Stimulated activated naive B cell treated with anti-CD40 and anti-IgM and Interleukin-4, amounts not matched to agents 10 μg/mL and 1 μg/mL and 100 μg/mL, for 72 hours (primary cell): ENCODE measurements around the gene SULT4A1.

ENCODE experiments used
- ATAC-seq, 2 donors: fragments of 150-1000 bp; cut with Tn5 transposase; replicated peaks; 2 replicates each; pipeline ENCODE4 v1.10.0; 2021; ENCODE audit warnings: moderate library complexity in 1 of 2
- DNase-seq: peaks from one replicate; pipeline ENCODE4 v3.0.0; 2021
- H3K27ac Mint-ChIP-seq: one replicate; pipeline ENCODE4 v1.8.0; 2022; ENCODE audit warnings: mild to moderate bottlenecking, mixed read lengths
- H3K27me3 Mint-ChIP-seq, 2 donors: one replicate each; pipeline ENCODE4 v1.8.0; 2022; ENCODE audit warnings: mixed read lengths in 2 of 2
- H3K36me3 Mint-ChIP-seq, 2 donors: one replicate each; pipeline ENCODE4 v1.8.0; 2022; ENCODE audit warnings: mixed read lengths in 2 of 2, mild to moderate bottlenecking in 1 of 2
- H3K4me1 Mint-ChIP-seq, 2 donors: one replicate each; pipeline ENCODE4 v1.8.0; 2022; ENCODE audit warnings: mixed read lengths in 2 of 2, mild to moderate bottlenecking in 1 of 2
- H3K4me3 Mint-ChIP-seq, 2 donors: one replicate each; pipeline ENCODE4 v1.8.0; 2022; ENCODE audit warnings: mild to moderate bottlenecking in 2 of 2, mixed read lengths in 2 of 2, moderate library complexity in 1 of 2
- H3K9me3 Mint-ChIP-seq, 2 donors: one replicate each; pipeline ENCODE4 v1.8.0; 2022; ENCODE audit warnings: mixed read lengths in 2 of 2, mild to moderate bottlenecking in 1 of 2

Gene SULT4A1

DNA sequence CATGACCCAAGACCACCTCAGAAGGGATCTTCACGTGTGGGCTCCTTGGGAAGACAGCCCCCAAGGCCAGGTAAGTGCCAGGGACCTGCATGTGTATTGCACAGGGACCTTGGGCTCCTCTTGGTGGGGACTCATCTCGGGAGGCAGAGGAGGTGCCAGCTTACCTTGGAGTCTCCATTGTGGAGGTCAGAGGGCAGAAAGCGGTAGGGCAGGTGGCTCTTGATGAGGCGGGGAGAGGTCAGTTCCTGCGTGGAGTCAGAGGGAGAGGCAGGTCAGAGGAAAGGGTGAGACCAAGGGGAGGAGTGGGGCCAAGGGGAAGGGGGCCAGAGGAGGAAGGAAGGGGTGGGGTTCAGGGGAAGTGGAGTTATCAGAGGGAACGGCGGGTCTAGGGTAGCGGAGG lies 22.5 kb downstream of the SULT4A1 start:
- no peak for DNase-seq
- H3K4me1 Mint-ChIP-seq: no peaks in the 10 kb centered on the region
- no peak for ATAC-seq
- H3K9me3 Mint-ChIP-seq: no peaks in the 10 kb centered on the region
- no peak overlapping the region for H3K27ac Mint-ChIP-seq
- no peak overlapping the region for H3K4me3 Mint-ChIP-seq
- no peaks in the 10 kb centered on the region for H3K36me3 Mint-ChIP-seq
- peaks cover 9 to 27% of the 10 kb centered on the region in 2 donors for H3K27me3 Mint-ChIP-seq

DNA sequence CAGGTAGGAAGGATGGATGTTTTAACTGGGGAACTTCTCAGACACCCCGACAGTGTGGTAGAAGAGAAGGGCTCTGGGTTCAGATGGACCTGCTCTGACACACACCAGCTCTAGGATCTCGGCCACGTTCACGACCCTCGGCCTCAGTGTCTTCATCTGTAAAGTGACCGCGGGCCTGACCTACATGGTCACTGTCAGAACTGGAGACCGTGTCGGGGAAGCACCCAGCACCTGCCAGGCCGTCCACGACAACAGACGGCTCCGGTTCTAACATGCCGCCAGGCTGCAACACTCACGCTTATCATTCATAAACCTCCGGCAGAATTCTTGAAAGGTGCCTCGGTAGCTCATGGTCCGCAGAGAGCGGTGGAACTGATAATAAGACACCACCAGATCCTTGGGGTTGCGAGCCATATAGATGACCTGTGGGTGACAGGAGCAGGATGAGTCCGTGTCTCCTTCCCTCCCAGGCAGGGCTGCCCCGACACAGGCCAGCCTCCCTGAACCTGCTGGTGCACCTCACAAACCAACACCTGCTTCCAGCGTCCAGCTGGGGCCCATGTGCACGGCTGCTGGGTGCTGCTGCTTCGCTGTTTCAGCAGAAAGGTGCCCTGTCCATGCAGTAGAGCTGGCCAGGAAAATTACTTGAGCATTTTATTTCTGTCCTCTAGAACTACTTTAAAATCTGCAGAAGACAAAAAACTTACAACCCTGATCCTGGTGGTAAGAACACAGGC lies 23.6 kb downstream of the SULT4A1 start:
- Mint-ChIP-seq H3K4me3 (no peak overlapping the region), H3K27me3 (peaks cover 9 to 28% of the 10 kb centered on the region in 2 donors), H3K4me1 (no peaks in the 10 kb centered on the region), H3K9me3 (no peaks in the 10 kb centered on the region), H3K36me3 (no peaks in the 10 kb centered on the region), H3K27ac (no peak overlapping the region)
- ATAC-seq (no peak), DNase-seq (no peak)

DNA sequence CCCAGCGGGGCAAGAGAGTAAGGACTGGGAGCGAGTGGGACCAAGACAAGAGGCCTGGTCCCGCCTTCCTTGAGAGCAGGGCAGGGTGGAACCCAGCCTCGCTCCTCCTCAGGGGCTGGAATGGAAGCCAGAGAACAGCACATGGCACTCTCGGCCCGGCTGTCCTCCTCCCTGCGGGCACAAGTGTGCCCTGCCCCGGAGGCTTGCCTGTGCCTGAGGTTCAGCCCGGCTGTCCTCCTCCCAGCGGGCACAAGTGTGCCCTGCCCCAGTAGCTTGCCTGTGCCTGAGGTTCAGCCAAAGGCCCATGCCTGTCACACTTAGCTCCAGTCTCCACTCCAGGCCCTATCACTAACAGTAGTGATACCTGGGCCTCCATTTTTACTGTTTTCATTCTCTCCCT lies 24.2 kb downstream of the SULT4A1 start:
- Mint-ChIP-seq H3K27me3 (peaks cover 11 to 28% of the 10 kb centered on the region in 2 donors), H3K27ac (no peak overlapping the region), H3K4me3 (no peak overlapping the region), H3K4me1 (no peaks in the 10 kb centered on the region), H3K9me3 (no peaks in the 10 kb centered on the region), H3K36me3 (no peaks in the 10 kb centered on the region)
- DNase-seq (no peak), ATAC-seq (no peak)

DNA sequence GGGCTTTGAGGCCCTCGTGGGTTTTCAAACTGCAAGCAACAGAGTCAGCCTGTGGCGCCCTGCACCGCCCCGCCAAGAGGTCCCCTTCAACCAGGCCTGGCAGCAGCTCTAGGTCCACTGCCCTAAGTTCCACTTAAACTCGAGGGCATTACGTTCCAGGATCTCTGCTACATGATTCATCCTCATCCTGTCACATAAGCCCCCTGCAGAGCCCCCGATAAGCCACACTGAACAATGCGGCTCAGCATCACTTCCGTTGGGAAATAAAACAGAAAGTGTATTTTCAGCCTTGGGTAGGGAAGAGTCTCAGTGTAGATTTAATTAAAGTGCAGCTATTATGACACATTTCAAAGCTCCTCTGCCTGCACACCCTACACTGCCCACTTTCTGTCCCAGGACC lies 24.6 kb downstream of the SULT4A1 start:
- Mint-ChIP-seq H3K9me3 (no peaks in the 10 kb centered on the region), H3K4me3 (no peak overlapping the region), H3K36me3 (no peaks in the 10 kb centered on the region), H3K27ac (no peak overlapping the region), H3K27me3 (peaks cover 16 to 32% of the 10 kb centered on the region in 2 donors), H3K4me1 (no peaks in the 10 kb centered on the region)
- ATAC-seq: no peak
- no peak for DNase-seq

DNA sequence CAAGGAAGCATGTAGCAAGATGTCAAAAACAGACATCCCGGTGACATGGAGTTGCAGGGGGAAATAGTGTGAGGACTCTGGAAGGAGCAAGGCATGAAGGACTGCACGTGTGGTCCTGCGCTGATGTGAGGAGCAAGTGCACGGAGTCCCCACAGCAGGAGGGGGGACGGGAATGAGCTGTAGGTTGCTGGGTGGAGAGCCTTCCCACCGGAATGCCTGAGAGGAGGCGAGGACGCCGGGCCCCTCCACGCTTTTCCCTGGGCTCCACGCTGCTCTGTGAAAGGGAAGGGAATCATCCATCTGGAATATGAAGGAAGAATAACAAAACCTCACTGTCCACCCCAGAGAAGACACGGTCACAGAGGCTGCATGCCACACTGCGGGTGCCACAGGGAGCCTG lies 26.6 kb downstream of the SULT4A1 start:
- H3K4me1 Mint-ChIP-seq: no peaks in the 10 kb centered on the region
- H3K27me3 Mint-ChIP-seq: peaks cover 18 to 36% of the 10 kb centered on the region in 2 donors
- no peaks in the 10 kb centered on the region for H3K36me3 Mint-ChIP-seq
- ATAC-seq (no peak), DNase-seq (no peak)
- H3K9me3 Mint-ChIP-seq: no peaks in the 10 kb centered on the region
- no peak overlapping the region for H3K4me3 Mint-ChIP-seq
- H3K27ac Mint-ChIP-seq: no peak overlapping the region

DNA sequence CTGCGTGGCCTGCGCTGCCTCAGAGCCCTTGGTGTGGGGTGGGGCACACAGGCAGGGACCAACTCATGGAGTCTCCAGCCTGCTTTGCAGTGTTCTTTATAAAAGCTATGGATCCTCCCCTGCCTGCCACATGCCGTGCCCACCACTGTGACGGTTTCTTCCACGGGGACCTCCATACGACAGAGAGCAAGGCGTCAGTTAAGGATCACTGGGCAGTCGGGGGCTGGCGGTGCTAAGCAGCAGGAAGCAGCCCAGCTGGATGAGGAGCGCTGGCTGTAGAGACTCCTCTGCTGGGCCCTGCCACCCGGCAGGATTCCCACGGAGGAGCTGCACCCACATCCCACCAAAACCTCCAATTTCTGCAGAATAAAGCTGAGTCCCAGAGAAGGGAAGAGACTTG lies 27.1 kb downstream of the SULT4A1 start:
- H3K27ac Mint-ChIP-seq: no peak overlapping the region
- ATAC-seq (no peak), DNase-seq (no peak)
- peaks cover 18 to 33% of the 10 kb centered on the region in 2 donors for H3K27me3 Mint-ChIP-seq
- H3K4me1 Mint-ChIP-seq: no peaks in the 10 kb centered on the region
- H3K36me3 Mint-ChIP-seq: no peaks in the 10 kb centered on the region
- H3K9me3 Mint-ChIP-seq: no peaks in the 10 kb centered on the region
- H3K4me3 Mint-ChIP-seq: no peak overlapping the region

DNA sequence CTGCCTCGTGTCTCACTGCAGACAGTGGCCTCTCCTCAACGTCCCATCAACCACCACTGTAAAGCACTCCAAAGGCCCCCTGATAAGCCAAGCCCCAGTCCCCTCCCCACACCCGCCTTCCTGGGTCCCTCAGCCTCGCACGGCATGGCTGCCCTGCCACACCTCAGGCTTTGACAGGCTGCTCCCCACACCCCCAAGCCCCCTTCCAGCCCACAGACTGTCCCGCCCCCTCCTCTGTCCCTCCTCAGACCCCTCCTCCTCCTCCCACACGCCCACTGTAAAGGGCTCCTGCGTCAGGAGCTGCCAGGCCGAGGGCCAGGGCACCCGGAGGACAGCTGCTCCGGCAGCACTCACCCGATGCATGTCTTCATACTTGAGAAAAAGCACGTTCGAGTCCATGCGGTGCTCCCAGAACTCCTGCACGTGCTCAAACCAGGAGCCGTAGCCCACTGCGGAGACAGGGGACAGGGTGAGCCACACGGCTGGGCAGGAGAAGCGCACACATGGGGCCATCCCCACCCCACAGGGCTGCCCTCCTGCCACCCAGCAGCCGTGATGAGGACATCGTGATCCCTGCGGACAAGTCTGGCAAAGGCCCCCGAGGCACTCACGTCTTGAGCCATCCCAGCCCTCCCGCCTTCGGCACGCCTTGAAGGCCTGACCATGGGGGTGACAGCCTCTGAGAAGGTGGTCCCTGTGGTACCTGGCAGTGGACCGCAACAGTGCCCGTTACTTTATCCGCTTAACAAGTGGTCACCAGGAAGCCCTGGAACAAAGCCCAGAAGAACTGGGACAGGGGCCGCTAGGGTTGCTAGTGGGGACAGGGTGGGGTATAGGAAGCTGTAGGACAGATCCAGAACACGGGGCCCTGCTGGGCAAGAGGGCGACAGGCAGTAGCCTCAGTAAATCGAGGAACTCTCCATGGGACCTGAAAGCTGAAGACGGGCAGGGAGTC lies 28.8 kb downstream of the SULT4A1 start:
- Mint-ChIP-seq H3K9me3 (no peaks in the 10 kb centered on the region), H3K4me1 (no peaks in the 10 kb centered on the region), H3K27ac (no peak overlapping the region), H3K27me3 (peaks cover 18 to 26% of the 10 kb centered on the region in 2 donors), H3K36me3 (no peaks in the 10 kb centered on the region), H3K4me3 (no peak overlapping the region)
- ATAC-seq: no peak
- no peak for DNase-seq

DNA sequence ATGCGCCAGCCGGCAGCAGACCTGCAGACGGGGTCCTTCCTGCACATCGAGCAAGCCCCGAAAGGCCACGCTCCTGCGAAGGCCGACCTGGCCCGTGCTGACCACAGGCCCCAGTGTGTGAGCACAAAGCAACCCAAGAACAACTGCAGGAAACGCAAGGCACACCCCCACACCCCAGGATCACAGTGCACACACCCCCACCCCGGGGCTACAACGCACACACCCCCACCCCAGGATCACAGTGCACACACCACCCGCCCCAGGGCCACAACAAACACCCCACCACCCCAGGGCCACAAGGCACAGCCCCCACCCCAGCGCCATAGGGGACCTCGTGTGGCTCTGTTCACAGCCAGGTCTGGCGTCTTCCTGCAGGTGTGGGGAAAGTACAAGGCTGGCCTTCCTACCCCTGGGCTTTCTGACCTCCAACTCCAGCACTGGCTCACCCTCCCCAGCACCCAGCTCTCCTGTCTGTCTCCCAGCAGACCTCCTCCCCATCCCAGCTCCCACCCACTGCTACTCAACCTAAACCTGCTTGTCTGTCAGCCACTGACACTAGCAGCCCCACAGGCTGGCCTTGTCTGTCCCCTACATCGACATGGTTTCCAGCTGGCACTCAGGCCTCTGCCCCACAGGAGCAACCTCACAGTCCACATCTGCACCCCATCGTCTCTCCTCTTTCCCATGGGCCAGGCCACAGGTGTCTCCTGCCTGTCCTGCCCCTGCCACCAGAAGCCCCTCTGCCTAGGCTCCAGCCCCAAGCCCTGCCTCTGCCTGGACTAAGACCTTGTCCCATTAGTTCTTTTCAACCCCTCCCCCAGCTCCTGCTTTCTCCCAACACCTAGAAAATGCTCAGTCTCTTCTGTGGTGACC lies 29.7 kb downstream of the SULT4A1 start:
- no peak overlapping the region for H3K4me3 Mint-ChIP-seq
- H3K4me1 Mint-ChIP-seq: no peaks in the 10 kb centered on the region
- no peak overlapping the region for H3K27ac Mint-ChIP-seq

DNA sequence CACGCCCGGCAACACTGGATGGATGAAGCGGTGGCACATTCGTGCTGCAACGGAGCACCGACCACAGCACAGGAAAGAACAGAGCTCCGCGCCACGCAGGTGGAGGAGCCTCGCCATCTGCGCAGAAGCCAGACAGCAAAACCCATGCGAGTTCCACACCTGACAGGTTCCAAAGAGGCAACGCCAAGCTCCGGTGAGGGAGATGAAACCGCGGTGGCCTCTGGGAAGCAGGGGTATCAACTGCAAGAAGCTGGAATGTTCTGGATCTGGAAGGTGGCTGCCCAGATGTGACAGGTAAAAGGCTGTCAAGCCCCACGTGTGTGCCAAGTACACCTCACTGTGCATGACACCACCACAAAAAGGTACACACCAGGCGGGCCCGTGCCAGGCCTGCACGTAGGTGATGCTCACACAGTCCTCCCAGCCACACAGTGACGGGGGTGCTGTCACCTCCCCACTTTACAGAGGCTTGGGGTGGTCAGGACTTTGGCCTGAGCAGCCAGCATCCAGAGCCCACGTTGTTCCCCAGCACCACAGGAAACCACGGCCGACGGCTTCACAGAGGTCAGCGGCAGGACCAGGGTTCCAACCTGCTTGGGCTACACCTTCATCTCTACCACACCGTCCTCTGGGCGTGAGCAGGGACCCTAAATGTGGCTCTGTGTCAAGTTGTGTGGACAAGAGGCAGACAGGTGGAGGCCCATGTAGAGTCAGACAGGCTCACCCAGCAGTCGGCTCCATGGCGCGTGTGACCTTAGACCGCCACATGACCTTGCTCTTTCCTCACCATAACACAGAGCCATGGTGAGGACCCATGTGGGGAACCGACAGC lies 30.5 kb downstream of the SULT4A1 start:
- Mint-ChIP-seq H3K36me3 (no peaks in the 10 kb centered on the region), H3K4me1 (no peaks in the 10 kb centered on the region)

More for the DNA sequence above, 29.7 kb downstream of the SULT4A1 start:
- Mint-ChIP-seq H3K36me3 (no peaks in the 10 kb centered on the region), H3K9me3 (no peaks in the 10 kb centered on the region), H3K27me3 (peaks cover 18 to 26% of the 10 kb centered on the region in 2 donors)
- ATAC-seq: no peak
- DNase-seq: no peak

DNA sequence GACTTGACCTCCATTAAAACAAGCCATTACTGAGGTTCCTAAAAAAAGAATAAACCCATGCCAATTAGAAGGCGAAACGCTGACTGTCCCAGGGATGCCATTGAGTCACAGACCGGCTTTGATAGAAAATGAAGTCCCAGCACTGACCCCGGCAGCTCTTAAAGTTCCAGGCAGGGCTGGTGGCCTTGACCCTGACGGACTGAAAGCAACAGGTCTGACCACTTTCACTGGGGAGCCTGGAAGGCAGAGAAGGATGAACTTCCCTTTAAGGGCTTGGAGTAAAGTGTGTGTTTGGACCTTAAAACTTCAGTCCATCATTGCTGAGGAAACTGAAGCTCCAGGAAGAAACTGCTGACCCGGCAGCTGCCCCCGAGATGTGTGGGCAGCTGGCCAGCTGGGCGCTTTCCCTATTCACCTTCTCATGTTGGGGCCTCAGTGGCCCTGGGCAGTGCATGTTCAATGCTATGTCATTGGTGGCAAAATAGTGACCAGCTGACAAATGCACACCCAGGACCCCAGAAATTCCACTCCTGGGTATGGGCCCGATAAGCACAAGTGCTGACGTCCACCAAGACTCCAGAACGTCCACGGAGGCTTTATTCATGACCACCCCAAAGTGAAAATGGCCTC lies 31.3 kb downstream of the SULT4A1 start:
- Mint-ChIP-seq H3K9me3 (no peaks in the 10 kb centered on the region), H3K4me3 (no peak overlapping the region), H3K4me1 (no peaks in the 10 kb centered on the region), H3K36me3 (no peaks in the 10 kb centered on the region), H3K27ac (no peak overlapping the region), H3K27me3 (peaks cover 21 to 23% of the 10 kb centered on the region in 2 donors)
- ATAC-seq (no peak), DNase-seq (no peak)

More for the DNA sequence above, 30.5 kb downstream of the SULT4A1 start:
- no peak for ATAC-seq
- DNase-seq: no peak
- Mint-ChIP-seq H3K27me3 (peaks cover 19 to 21% of the 10 kb centered on the region in 2 donors), H3K9me3 (no peaks in the 10 kb centered on the region), H3K4me3 (no peak overlapping the region), H3K27ac (no peak overlapping the region)

DNA sequence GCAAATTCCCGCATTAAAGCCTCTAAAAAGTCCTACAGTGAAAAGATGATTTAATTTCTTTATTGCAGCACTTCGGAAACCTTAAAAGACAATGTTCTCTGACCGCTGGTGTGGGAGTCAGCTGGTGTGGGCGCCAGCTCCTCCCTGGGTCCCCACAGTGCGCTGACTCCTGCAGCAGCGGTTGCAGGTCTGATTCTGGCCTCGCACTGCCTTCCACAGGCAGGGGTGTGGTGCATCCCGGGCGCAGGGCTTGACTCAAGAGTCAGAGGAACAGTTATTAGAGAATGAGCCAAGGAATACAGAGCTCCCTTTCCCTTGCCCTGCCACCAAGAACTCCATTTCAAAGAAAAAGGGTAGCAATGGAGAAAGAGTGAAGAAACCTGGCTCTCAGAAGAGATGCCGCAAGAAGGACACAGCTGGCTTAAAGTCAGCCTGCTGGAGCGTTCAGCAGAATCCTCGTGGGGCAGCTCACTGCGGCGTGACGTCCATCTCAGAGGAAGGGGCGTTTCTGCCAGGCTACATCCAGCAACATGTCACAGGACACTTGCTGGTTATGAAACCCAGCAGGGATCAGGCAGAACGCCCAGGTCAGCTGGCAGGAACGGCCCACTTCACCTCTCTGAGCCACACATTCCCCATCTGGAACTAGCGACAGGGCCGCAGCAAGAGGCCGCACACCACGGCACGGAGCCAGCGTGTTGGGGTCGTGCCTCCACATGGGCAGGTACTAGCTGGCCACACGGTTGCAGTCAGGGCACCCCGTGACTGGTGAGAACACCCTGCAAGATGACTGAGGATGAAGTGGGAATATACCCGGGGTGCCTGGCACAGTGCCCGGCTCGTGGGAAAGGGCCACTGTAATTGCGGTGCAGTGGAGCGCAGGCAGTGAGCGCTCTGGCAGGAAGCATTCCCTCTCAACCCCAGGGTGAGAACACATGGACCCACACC lies 32.1 kb downstream of the SULT4A1 start:
- H3K4me1 Mint-ChIP-seq: no peaks in the 10 kb centered on the region
- ATAC-seq: no peak
- no peak for DNase-seq
- H3K36me3 Mint-ChIP-seq: no peaks in the 10 kb centered on the region
- H3K27me3 Mint-ChIP-seq: peaks cover 17 to 24% of the 10 kb centered on the region in 2 donors
- no peaks in the 10 kb centered on the region for H3K9me3 Mint-ChIP-seq
- H3K27ac Mint-ChIP-seq: no peak overlapping the region
- H3K4me3 Mint-ChIP-seq: no peak overlapping the region

DNA sequence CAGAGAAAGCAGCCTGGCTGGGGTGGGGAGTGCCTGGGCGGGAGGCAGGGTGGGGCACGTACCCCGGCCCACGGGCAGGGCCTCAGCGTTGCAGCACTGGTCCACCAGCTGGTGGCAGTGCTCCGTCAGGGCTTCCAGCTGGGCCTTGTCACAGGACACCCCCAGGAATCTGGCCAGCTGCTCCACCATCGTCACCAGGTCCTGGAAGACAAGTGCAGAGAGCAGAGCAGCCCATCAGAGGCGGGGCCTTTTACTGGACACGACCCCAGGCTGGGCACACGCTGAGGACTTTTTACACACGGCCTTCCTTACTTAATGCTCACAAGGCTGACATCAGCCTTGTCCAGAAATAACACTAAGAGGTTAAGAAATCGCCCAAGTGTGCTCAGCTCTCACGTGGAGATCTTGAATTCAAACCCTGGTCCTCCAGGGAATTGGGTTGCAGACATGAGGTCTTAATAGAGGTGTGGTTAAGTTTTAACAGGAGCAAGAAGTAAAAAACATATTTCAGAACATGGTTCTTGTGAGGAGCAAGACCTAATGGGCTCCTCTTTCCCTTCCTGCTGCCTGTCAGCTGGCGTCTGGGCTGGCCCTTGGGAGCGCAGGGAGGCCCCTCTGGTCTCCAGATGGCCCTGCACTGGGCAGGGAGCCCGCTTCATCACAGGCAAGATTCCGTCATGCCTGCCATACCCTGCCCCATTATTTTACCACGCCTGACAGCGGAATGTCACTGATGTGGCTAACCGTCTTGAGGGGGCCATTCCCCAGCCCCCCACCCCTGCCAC lies 33.1 kb downstream of the SULT4A1 start:
- no peaks in the 10 kb centered on the region for H3K9me3 Mint-ChIP-seq
- no peaks in the 10 kb centered on the region for H3K36me3 Mint-ChIP-seq
- ATAC-seq (peak; percentile 41 to 57), DNase-seq (no peak)
- H3K27me3 Mint-ChIP-seq: peaks cover 15 to 28% of the 10 kb centered on the region in 2 donors
- H3K4me3 Mint-ChIP-seq: no peak overlapping the region
- no peak overlapping the region for H3K27ac Mint-ChIP-seq
- H3K4me1 Mint-ChIP-seq: no peaks in the 10 kb centered on the region
